Type B pancreatic cell (in vitro differentiated cells): ENCODE results near the gene ZNF273. TPM values are rescaled to one million over a fixed set of nuclear protein-coding genes. Genes with fewer than 3 reads are reported as not detected.
"Not testable (repeated sequence)": the region's sequence is repeated elsewhere in the genome, so short reads cannot be mapped to it uniquely, and the experiment has no call there.

ENCODE experiments used
- DNase-seq: peaks from one replicate; pipeline ENCODE4 v3.0.0; 2021; ENCODE audit warnings: mixed read lengths; ENCODE audit not compliant: unreplicated experiment; ENCODE audit errors: extremely low spot score
- H3K27ac Mint-ChIP-seq: 2 replicates; pipeline ENCODE4 v1.8.0; 2021; ENCODE audit warnings: mild to moderate bottlenecking, mixed read lengths
- H3K27me3 Mint-ChIP-seq: 2 replicates; pipeline ENCODE4 v1.8.0; 2021; ENCODE audit warnings: mixed read lengths
- H3K36me3 Mint-ChIP-seq: 2 replicates; pipeline ENCODE4 v1.8.0; 2021; ENCODE audit warnings: mixed read lengths
- H3K4me1 Mint-ChIP-seq: one replicate; pipeline ENCODE4 v1.8.0; 2021; ENCODE audit warnings: mixed read lengths; ENCODE audit not compliant: unreplicated experiment
- H3K4me3 Mint-ChIP-seq: 2 replicates; pipeline ENCODE4 v1.8.0; 2021; ENCODE audit warnings: mild to moderate bottlenecking, mixed read lengths
- H3K9me3 Mint-ChIP-seq: 2 replicates; pipeline ENCODE4 v1.8.0; 2021; ENCODE audit warnings: mixed read lengths
- CTCF ChIP-seq: fragments of 200-600 bp; sonication (generic); conservative IDR thresholded peaks from 2 replicates; pipeline ENCODE4 v1.5.0; 2021; ENCODE audit warnings: antibody characterized with exemption, mild to moderate bottlenecking
- total RNA-seq: library from RNA; stranded (reverse); gene quantifications from 2 replicates; pipeline ENCODE4 v1.2.1, GENCODE V29; 2021; ENCODE audit warnings: low replicate concordance

Gene ZNF273
- total RNA-seq, 1 donor from 2014 or later, result 9.3 TPM

DNA sequence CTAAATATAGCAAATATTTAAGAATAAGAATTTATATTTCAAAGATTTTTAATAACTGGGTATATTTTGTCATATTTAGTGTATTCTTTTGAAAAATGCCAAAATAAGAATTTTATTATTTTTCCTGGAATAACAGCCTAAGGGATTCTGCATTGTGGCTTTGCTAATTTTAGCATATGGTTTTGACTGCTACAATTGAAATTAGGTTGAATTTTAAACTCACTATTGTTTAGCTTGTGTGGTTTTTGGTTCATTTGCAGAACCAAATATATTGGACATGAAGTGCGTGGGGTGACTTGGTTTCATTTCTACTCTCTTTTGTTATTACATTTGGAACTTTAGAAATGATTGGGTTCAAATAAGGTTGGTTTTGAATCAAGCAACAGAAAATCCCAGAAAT is 35.5 kb downstream of the ZNF273 start:
- H3K27me3 Mint-ChIP-seq, result no peaks in the 10 kb centered on the region
- no peak for TF ChIP-seq CTCF
- H3K27ac Mint-ChIP-seq, result no peak overlapping the region
- peaks cover 5% of the 10 kb centered on the region for H3K36me3 Mint-ChIP-seq
- H3K4me1 Mint-ChIP-seq, result no peaks in the 10 kb centered on the region
- no peak for DNase-seq
- no peaks in the 10 kb centered on the region for H3K9me3 Mint-ChIP-seq
- no peak overlapping the region for H3K4me3 Mint-ChIP-seq

DNA sequence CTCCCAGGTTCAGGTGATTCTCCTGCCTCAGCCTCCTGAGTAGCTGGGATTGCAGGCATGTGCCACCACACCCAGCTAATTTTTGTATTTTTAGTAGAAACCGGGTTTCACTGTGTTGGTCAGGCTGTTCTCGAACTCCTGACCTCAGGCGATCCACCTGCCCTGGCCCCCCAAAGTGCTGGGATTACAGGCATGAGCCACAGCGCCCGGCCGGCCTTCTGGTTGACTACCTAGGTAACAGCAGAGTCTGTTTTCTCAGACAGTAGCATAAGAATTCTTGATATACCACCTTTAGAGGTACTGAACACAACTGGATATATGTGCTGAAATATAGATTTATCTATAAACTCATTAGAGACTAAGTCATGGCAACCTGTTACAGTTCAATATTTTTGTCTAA is 36.9 kb downstream of the ZNF273 start:
- H3K27ac Mint-ChIP-seq, H3K4me3 Mint-ChIP-seq, H3K9me3 Mint-ChIP-seq, H3K4me1 Mint-ChIP-seq, H3K27me3 Mint-ChIP-seq, H3K36me3 Mint-ChIP-seq, DNase-seq: not testable (repeated sequence)

- not testable (repeated sequence) for H3K9me3 Mint-ChIP-seq, H3K36me3 Mint-ChIP-seq, DNase-seq, H3K4me1 Mint-ChIP-seq, H3K27ac Mint-ChIP-seq, H3K4me3 Mint-ChIP-seq
- peaks cover 41% of the 10 kb centered on the region for H3K27me3 Mint-ChIP-seq
Observed at GRCh38 chr7:64944667-64945502, 41.8 kb downstream of the ZNF273 start.

- H3K27me3 Mint-ChIP-seq, result peaks cover 41% of the 10 kb centered on the region
- H3K4me3 Mint-ChIP-seq, result no peak overlapping the region
- no peaks in the 10 kb centered on the region for H3K4me1 Mint-ChIP-seq
- H3K36me3 Mint-ChIP-seq, result no peaks in the 10 kb centered on the region
- no peak overlapping the region for H3K27ac Mint-ChIP-seq
- TF ChIP-seq CTCF, result no peak
- DNase-seq, result no peak
- H3K9me3 Mint-ChIP-seq, result peaks cover 3% of the 10 kb centered on the region
Observed at GRCh38 chr7:64945503-64946175, 42.6 kb downstream of the ZNF273 start.

DNA sequence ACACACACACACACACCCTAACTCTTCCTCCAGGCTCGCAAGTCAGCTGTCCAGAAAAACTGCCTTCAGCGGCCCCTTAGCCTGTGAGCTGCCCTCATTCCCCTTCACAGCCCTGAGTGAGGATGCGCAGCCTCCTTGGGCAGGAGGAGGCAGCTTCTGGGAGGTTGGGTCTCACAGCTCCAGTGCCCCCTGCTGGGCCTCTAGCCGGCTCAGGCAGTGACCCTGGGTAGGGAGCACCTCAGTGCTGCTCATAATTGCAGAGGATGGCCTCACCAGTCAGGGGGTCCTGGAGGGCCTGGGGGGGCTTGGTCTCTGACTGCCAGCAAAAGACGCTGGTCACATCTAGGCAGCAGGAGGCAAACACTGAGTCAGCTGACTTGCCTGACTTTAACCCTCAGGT is 43.7 kb downstream of the ZNF273 start:
- H3K9me3 Mint-ChIP-seq, result peaks cover 3% of the 10 kb centered on the region

GRCh38 chr7:64947252-64948000 is 44.4 kb downstream of the ZNF273 start:
- TF ChIP-seq CTCF, result no peak
- Mint-ChIP-seq H3K4me1 (peaks cover 5% of the 10 kb centered on the region), H3K27me3 (peaks cover 46% of the 10 kb centered on the region), H3K4me3 (peak overlapping the region; percentile 82), H3K36me3 (no peaks in the 10 kb centered on the region), H3K27ac (no peak overlapping the region), H3K9me3 (peaks cover 3% of the 10 kb centered on the region)
- no peak for DNase-seq

More for the DNA sequence above, 43.7 kb downstream of the ZNF273 start:
- Mint-ChIP-seq H3K4me1 (peaks cover 5% of the 10 kb centered on the region), H3K27me3 (peaks cover 46% of the 10 kb centered on the region), H3K36me3 (no peaks in the 10 kb centered on the region), H3K27ac (peak overlapping the region; percentile 50), H3K4me3 (peak overlapping the region; percentile 59)
- TF ChIP-seq CTCF, result peak; percentile 26
- DNase-seq, result no peak

DNA sequence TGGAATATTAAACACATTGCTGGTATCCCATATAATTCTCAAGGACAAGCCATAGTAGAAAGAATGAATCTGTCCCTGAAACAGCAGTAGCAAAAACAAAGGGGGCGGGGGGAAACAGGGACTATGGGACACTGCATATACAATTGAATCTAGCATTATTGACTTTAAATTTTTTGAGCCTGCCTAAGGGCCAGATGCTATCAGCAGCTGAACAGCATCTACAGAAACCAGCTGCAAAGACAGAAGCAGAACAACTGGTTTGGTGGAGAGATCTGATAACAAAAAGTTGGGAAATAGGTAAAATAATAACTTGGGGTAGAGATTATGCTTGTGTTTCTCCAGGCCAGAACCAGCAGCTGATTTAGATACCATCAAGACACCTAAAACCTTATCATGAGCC is 45.7 kb downstream of the ZNF273 start:
- not testable (repeated sequence) for H3K4me1 Mint-ChIP-seq, DNase-seq, H3K9me3 Mint-ChIP-seq, H3K36me3 Mint-ChIP-seq
- peak overlapping the region; percentile 82 for H3K4me3 Mint-ChIP-seq
- peak overlapping the region; percentile 76 for H3K27ac Mint-ChIP-seq
- peaks cover 46% of the 10 kb centered on the region for H3K27me3 Mint-ChIP-seq

DNA sequence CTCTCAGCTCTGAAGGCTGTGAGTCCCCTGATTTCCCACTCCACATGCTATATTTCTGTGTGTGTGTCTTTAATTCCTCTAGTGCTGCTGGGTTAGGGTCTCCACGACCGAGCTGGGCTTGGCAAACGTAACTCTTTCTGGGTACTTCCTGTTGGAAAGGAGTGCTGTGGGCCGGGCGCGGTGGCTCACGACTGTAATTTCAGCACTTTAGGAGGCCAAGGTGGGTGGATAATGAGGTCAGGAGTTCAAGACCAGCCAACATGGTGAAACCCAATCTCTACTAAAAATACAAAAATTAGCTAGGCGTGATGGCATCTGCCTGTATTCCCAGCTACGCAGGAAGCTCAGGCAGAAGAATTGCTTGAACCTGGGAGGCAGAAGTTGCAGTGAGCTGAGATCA is 47.6 kb downstream of the ZNF273 start:
- H3K4me3 Mint-ChIP-seq, H3K4me1 Mint-ChIP-seq, H3K27ac Mint-ChIP-seq, DNase-seq, H3K9me3 Mint-ChIP-seq, H3K36me3 Mint-ChIP-seq: not testable (repeated sequence)
- peaks cover 38% of the 10 kb centered on the region for H3K27me3 Mint-ChIP-seq
